ENCODE measurements around the gene ODAM.
"Not testable (repeated sequence)": the region's sequence is repeated elsewhere in the genome, so short reads cannot be mapped to it uniquely, and the experiment has no call there.

The ODAM gene

DNA sequence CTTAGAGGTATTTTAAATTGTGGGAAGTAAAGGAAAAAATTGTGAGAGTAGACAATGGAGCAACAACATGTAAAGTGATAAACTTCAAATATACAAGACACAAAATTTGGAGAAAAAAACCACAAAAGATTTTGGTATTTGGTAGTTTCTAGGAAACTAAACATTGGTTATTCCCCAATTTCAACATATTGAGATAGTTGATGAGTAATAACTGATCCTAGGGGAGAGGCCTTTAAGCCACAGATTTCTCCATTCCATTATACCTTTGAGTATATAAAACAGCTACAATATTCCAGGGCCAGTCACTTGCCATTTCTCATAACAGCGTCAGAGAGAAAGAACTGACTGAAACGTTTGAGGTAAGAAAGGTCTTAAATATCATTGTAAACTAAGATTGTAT lies 30.3 kb downstream of the ODAM start, which contains the start of gene FDCSP:
TSS of gene FDCSP (plus strand) at position 301 of the 400 bp plus-strand sequence. CDS start 5,071 bp downstream, outside the sequence.
- Histone ChIP-seq H3K4me1 (ENCODE audit: control insufficient read depth, insufficient read depth, low read length) (no peaks in the 10 kb centered on the region), H3K4me3 (ENCODE audit: low read depth, low read length) (no peak within 1 kb of the TSS), H3K9ac (ENCODE audit: low read depth, low read length) (no peak within 1 kb of the TSS), H3K36me3 (ENCODE audit: control insufficient read depth, insufficient read depth, low read length) (no peaks in the 10 kb centered on the region), H3K27me3 (ENCODE audit: control insufficient read depth, insufficient read depth, low read length) (no peaks in the 10 kb centered on the region), H3K9me3 (ENCODE audit: control insufficient read depth, insufficient read depth, low read length) (no peaks in the 10 kb centered on the region)

- no peaks in the 10 kb centered on the region for H3K4me1 ChIP-seq (ENCODE audit: control insufficient read depth, insufficient read depth, low read length)
- H3K27me3 ChIP-seq (ENCODE audit: control insufficient read depth, insufficient read depth, low read length) = no peaks in the 10 kb centered on the region
These were observed 40.6 kb downstream of the ODAM start for GRCh38 chr4:70236125-70236524.

GRCh38 chr4:70239131-70239883 lies 43.8 kb downstream of the ODAM start:
- H3K4me3 ChIP-seq (ENCODE audit: low read depth, low read length) = no peak overlapping the region
- no peaks in the 10 kb centered on the region for H3K27me3 ChIP-seq (ENCODE audit: control insufficient read depth, insufficient read depth, low read length)
- H3K4me1 ChIP-seq (ENCODE audit: control insufficient read depth, insufficient read depth, low read length) = no peaks in the 10 kb centered on the region
- H3K9ac ChIP-seq (ENCODE audit: low read depth, low read length) = no peak overlapping the region
- no peaks in the 10 kb centered on the region for H3K9me3 ChIP-seq (ENCODE audit: control insufficient read depth, insufficient read depth, low read length)
- H3K36me3 ChIP-seq (ENCODE audit: control insufficient read depth, insufficient read depth, low read length) = no peaks in the 10 kb centered on the region

More at GRCh38 chr4:70236125-70236524, 40.6 kb downstream of the ODAM start:
- Histone ChIP-seq H3K9me3 (ENCODE audit: control insufficient read depth, insufficient read depth, low read length) (no peaks in the 10 kb centered on the region), H3K9ac (ENCODE audit: low read depth, low read length) (no peak overlapping the region), H3K4me3 (ENCODE audit: low read depth, low read length) (no peak overlapping the region), H3K36me3 (ENCODE audit: control insufficient read depth, insufficient read depth, low read length) (no peaks in the 10 kb centered on the region)

GRCh38 chr4:70239884-70240591 lies 44.5 kb downstream of the ODAM start:
- Histone ChIP-seq H3K4me3 (ENCODE audit: low read depth, low read length) (no peak overlapping the region), H3K9ac (ENCODE audit: low read depth, low read length) (no peak overlapping the region), H3K9me3 (ENCODE audit: control insufficient read depth, insufficient read depth, low read length) (no peaks in the 10 kb centered on the region), H3K27me3 (ENCODE audit: control insufficient read depth, insufficient read depth, low read length) (no peaks in the 10 kb centered on the region), H3K4me1 (ENCODE audit: control insufficient read depth, insufficient read depth, low read length) (no peaks in the 10 kb centered on the region), H3K36me3 (ENCODE audit: control insufficient read depth, insufficient read depth, low read length) (no peaks in the 10 kb centered on the region)

DNA sequence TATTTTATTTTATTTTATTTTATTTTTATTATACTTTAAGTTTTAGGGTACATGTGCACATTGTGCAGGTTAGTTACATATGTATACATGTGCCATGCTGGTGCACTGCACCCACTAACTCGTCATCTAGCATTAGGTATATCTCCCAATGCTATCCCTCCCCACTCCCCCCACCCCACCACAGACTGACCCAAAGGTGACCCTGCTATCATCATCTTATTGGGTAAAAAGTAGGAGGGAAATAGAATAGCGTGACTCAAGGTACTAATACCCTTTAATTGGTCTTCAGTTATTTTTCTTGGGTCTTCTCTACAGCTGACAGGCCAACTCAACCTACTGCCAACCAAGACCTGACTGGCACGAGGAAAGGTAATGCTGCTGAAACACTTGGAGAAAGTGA lies 46.8 kb downstream of the ODAM start, which contains the start of gene CSN3:
TSS of gene CSN3 (plus strand) at position 301 of the 400 bp plus-strand sequence. CDS start 2,223 bp downstream, outside the sequence.
- H3K9me3 ChIP-seq (ENCODE audit: control insufficient read depth, insufficient read depth, low read length); H3K4me1 ChIP-seq (ENCODE audit: control insufficient read depth, insufficient read depth, low read length); H3K36me3 ChIP-seq (ENCODE audit: control insufficient read depth, insufficient read depth, low read length): not testable (repeated sequence)

DNA sequence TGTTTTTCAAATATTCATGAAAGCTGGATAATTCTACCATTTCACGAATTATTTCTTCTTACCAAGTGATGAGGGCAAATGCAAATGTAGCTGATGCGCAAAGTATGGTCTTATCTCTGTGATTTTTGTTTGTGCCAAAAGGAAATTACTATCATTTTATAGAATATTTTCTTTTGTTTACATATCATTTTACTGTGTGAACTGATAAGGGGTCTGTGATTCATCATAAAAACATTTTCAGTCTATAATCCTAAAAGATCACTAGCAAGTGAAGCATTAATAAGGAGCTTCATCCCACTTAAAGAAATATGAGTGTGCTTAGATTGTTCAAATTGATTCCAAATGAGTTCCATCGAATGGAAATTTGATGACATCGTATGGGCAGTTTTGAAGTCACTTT lies 47.6 kb downstream of the ODAM start:
- H3K4me1 ChIP-seq (ENCODE audit: control insufficient read depth, insufficient read depth, low read length) = no peaks in the 10 kb centered on the region
- H3K27me3 ChIP-seq (ENCODE audit: control insufficient read depth, insufficient read depth, low read length) = no peaks in the 10 kb centered on the region
- no peaks in the 10 kb centered on the region for H3K9me3 ChIP-seq (ENCODE audit: control insufficient read depth, insufficient read depth, low read length)
- no peaks in the 10 kb centered on the region for H3K36me3 ChIP-seq (ENCODE audit: control insufficient read depth, insufficient read depth, low read length)
- no peak overlapping the region for H3K4me3 ChIP-seq (ENCODE audit: low read depth, low read length)
- no peak overlapping the region for H3K9ac ChIP-seq (ENCODE audit: low read depth, low read length)

More for the DNA sequence above, 46.8 kb downstream of the ODAM start, which contains the start of gene CSN3:
- not testable (repeated sequence) for H3K27me3 ChIP-seq (ENCODE audit: control insufficient read depth, insufficient read depth, low read length); H3K9ac ChIP-seq (ENCODE audit: low read depth, low read length); H3K4me3 ChIP-seq (ENCODE audit: low read depth, low read length)

- Histone ChIP-seq H3K4me1 (ENCODE audit: control insufficient read depth, insufficient read depth, low read length) (no peaks in the 10 kb centered on the region), H3K9me3 (ENCODE audit: control insufficient read depth, insufficient read depth, low read length) (no peaks in the 10 kb centered on the region), H3K4me3 (ENCODE audit: low read depth, low read length) (no peak overlapping the region), H3K36me3 (ENCODE audit: control insufficient read depth, insufficient read depth, low read length) (no peaks in the 10 kb centered on the region), H3K9ac (ENCODE audit: low read depth, low read length) (no peak overlapping the region), H3K27me3 (ENCODE audit: control insufficient read depth, insufficient read depth, low read length) (no peaks in the 10 kb centered on the region)
These were observed 55.9 kb downstream of the ODAM start for GRCh38 chr4:70251250-70251944.

DNA sequence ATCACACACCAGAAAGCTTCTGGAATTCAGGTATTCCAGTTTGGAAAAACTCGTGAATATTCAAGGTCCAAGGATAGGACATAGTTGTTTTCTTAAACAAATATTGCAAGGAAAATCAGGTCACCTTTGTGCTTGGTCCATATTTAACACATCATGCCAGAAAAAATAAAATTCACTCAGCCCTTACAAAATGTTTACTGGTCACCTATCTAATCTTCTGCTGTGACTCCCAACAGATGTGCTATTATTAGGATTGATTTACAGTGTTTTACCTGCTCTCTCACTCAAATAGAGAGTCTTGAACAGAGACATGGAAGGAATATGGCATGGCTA lies 56.4 kb downstream of the ODAM start:
- Histone ChIP-seq H3K9ac (ENCODE audit: low read depth, low read length) (no peak overlapping the region), H3K36me3 (ENCODE audit: control insufficient read depth, insufficient read depth, low read length) (no peaks in the 10 kb centered on the region)

More for the DNA sequence above, 56.4 kb downstream of the ODAM start:
- Histone ChIP-seq H3K9me3 (ENCODE audit: control insufficient read depth, insufficient read depth, low read length) (no peaks in the 10 kb centered on the region), H3K4me1 (ENCODE audit: control insufficient read depth, insufficient read depth, low read length) (no peaks in the 10 kb centered on the region), H3K4me3 (ENCODE audit: low read depth, low read length) (no peak overlapping the region), H3K27me3 (ENCODE audit: control insufficient read depth, insufficient read depth, low read length) (no peaks in the 10 kb centered on the region)

Measured in iPS-15b (cell line).